LNCaP clone FGC (cell line): ENCODE measurements around the gene KRTAP19-8.

ENCODE experiments used
- DNase-seq: peaks from one replicate; pipeline ENCODE4 v3.0.0-alpha.2; 2011; ENCODE audit warnings: low read depth
- H3K4me3 ChIP-seq: 2 replicates; pipeline ENCODE4 v1.5.1; 2011; ENCODE audit warnings: mild to moderate bottlenecking, low read depth, low read length, control low read depth
- CTCF ChIP-seq: IDR thresholded peaks from 2 replicates; pipeline ENCODE4 v1.5.1; 2012; ENCODE audit warnings: mild to moderate bottlenecking; ENCODE audit not compliant: control insufficient read depth, insufficient read depth; ENCODE audit errors: extremely low read depth

Gene KRTAP19-8

GRCh38 chr21:30994932-30995331 lies 43.3 kb downstream of the KRTAP19-8 start:
- H3K4me3 ChIP-seq: no peak overlapping the region
- no peak for TF ChIP-seq CTCF
- no peak for DNase-seq

GRCh38 chr21:30990514-30991262 lies 47.6 kb downstream of the KRTAP19-8 start:
- no peak for DNase-seq
- TF ChIP-seq CTCF: no peak
- H3K4me3 ChIP-seq: no peak overlapping the region

GRCh38 chr21:30988706-30989105 lies 49.6 kb downstream of the KRTAP19-8 start:
- DNase-seq: no peak
- no peak overlapping the region for H3K4me3 ChIP-seq
- no peak for TF ChIP-seq CTCF
